ENCODE data around the gene UROS. TPM values are rescaled to one million over a fixed set of nuclear protein-coding genes. Genes with fewer than 3 reads are reported as not detected.

Gene UROS
- total RNA-seq = 10 to 100 TPM; 18.5 to 39.6 (median 28.6) TPM
- 10 to 100 TPM; 23.7 to 82.5 TPM for polyA plus RNA-seq
- long read RNA-seq, donor 1, transcript UROS-204 (10 exons, 1,342 nt) = major isoform, 82 of 128 reads
- long read RNA-seq, donor 1, partial matches to known transcripts = 3 of 128 reads
- long read RNA-seq, donor 1, other reads (novel, unspliced or antisense) = 43 of 128 reads
- long read RNA-seq, donor 2, transcript UROS-202 (7 exons, 1,556 nt) = minor isoform, 6 of 283 reads
- long read RNA-seq, donor 2, transcript UROS-204 (10 exons, 1,342 nt) = major isoform, 21 of 283 reads
- long read RNA-seq, donor 2, partial matches to known transcripts = 112 of 283 reads
- long read RNA-seq, donor 2, other reads (novel, unspliced or antisense) = 140 of 283 reads
- long read RNA-seq, donor 3, transcript UROS-204 (10 exons, 1,342 nt) = major isoform, 42 of 59 reads
- long read RNA-seq, donor 3, partial matches to known transcripts = 1 of 59 reads
- long read RNA-seq, donor 3, other reads (novel, unspliced or antisense) = 16 of 59 reads

DNA sequence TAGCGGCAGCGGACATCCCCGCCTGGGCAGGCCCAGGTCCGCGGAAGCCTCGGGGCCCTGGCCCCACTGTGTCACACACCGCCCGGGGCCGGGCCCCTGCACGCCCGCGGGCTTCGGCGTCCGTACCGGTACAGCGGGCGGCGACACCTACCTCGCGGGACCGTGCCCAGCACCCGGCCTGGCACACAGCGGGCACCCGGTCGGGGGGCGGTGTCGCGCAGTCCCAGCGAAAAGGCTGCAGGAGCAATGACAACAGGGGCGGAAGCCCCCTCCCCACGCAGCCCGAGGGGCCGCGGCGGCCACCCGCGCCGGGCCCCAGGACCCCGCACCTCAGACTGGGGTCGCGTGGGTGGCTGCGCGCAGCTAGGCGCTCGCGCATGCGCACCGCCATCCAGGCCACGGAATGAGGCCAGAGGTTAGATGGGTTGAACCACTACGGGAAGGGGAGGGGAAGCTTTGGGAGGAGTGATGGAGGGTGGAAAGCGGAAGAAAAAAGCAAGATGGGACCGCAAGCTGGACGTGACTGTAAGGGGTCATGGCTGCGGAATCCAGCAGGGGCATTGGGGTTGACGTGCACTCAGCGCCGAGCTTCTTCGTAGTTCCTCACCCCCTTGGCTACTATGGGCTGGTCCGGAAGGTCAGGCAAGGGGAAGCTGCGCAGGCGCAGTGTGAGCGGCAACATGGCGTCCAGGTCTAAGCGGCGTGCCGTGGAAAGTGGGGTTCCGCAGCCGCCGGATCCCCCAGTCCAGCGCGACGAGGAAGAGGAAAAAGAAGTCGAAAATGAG is at the start of gene UROS, which contains the start of gene BCCIP:
Gene UROS (minus strand): TSS at position 381 of the 785 bp plus-strand sequence. CDS start 6,759 bp downstream, outside the sequence.
Gene BCCIP (plus strand): TSS at position 669 of the 785 bp plus-strand sequence. CDS start 12 bp downstream, at position 681.
- Histone ChIP-seq H3K27me3 (no peaks in the 10 kb centered on the region), H3K27ac (peak within 1 kb of the TSS; percentile 61 to 76), H3K4me3 (peak within 1 kb of the TSS; percentile 89), H3K36me3 (no peaks in the 10 kb centered on the region), H3K4me1 (ENCODE audit: insufficient read depth) (peaks cover 12% of the 10 kb centered on the region), H3K9me3 (no peaks in the 10 kb centered on the region)
- TF ChIP-seq EP300 (IDR thresholded peaks at IDR 0.05) (no peak), POLR2A (IDR thresholded peaks at IDR 0.05) (peak; percentile 49)
- TF ChIP-seq, protein P1, sequence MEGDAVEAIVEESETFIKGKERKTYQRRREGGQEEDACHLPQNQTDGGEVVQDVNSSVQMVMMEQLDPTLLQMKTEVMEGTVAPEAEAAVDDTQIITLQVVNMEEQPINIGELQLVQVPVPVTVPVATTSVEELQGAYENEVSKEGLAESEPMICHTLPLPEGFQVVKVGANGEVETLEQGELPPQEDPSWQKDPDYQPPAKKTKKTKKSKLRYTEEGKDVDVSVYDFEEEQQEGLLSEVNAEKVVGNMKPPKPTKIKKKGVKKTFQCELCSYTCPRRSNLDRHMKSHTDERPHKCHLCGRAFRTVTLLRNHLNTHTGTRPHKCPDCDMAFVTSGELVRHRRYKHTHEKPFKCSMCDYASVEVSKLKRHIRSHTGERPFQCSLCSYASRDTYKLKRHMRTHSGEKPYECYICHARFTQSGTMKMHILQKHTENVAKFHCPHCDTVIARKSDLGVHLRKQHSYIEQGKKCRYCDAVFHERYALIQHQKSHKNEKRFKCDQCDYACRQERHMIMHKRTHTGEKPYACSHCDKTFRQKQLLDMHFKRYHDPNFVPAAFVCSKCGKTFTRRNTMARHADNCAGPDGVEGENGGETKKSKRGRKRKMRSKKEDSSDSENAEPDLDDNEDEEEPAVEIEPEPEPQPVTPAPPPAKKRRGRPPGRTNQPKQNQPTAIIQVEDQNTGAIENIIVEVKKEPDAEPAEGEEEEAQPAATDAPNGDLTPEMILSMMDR (IDR thresholded peaks at IDR 0.05) = peak in 1 of 3 donors; percentile 37
- intact Hi-C loops (cut with DNase I) = no loop called here
- DNase-seq = peak; percentile 90 to 94 (median 92)
- WGBS, 3 donors = 0 to 1% (median 0%) methylated on average over 49 to 74 of the region's 74 CpGs

DNA sequence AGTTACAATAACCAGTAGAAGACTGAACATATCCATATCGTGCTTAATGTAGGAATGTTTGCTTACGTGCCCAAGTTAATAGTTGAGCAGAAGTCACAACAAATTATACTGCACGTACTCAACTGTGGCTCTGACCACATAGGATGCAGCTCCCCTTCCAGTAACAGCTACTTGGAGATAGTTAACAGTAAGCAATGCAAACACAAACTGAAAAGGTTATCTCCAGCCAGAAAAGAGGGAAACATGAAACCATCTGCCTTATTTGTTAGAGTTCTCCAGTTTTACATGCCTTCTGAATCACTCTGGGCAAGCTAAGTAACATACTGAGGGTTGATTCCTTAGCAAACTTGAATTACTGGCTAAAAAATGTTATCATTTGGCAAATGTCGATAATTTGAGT is 48.3 kb upstream of the UROS start:
- Histone ChIP-seq H3K4me3 (no peak overlapping the region), H3K27me3 (no peaks in the 10 kb centered on the region), H3K36me3 (no peaks in the 10 kb centered on the region), H3K9me3 (no peaks in the 10 kb centered on the region), H3K27ac (no peak overlapping the region), H3K4me1 (ENCODE audit: insufficient read depth) (peaks cover 5% of the 10 kb centered on the region)
- DNase-seq = no peak
- TF ChIP-seq POLR2A (IDR thresholded peaks at IDR 0.05) = no peak
- intact Hi-C loops (cut with DNase I) = no loop called here
- 14 to 39% (median 21%) methylated on average over 4 of the region's 4 CpGs for WGBS, 3 donors

DNA sequence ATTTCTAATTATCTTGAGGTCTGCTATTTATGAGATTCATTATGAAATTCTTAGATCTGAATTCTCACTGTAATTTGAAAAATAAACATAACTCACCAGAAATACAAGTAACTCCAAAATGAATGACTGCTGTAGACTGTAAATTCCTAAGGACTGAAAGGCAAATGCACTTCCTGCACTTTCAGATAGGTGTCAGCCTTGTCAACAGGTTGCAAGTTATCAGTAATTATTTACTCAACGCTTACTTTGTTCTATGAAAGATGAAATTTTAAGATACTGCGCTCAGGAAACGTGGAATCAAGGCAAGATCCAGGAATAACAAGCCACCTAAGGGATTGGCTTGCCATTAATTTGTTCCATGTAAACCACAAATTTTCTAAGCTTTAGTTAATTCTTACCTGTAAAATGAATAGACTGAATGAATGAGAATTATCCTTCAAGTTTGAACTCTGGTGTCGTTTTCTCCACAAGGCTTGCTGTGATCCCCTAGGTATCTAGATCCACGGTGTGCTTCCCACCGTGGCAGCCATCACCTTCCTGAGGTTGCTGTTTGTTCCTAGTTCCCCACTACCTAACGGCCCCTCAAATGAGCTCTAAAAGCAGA is 45.4 kb upstream of the UROS start:
- Histone ChIP-seq H3K27ac (no peak overlapping the region), H3K36me3 (no peaks in the 10 kb centered on the region), H3K27me3 (no peaks in the 10 kb centered on the region), H3K9me3 (no peaks in the 10 kb centered on the region), H3K4me3 (no peak overlapping the region), H3K4me1 (ENCODE audit: insufficient read depth) (peaks cover 5% of the 10 kb centered on the region)
- 63 to 69% (median 65%) methylated on average over 7 of the region's 7 CpGs for WGBS, 3 donors
- TF ChIP-seq, protein P1 (IDR thresholded peaks at IDR 0.05) = peak; percentile 56 to 69 (median 69)
- TF ChIP-seq EP300 (IDR thresholded peaks at IDR 0.05) = no peak
- no peak for DNase-seq
- intact Hi-C loops (cut with DNase I) = no loop called here

DNA sequence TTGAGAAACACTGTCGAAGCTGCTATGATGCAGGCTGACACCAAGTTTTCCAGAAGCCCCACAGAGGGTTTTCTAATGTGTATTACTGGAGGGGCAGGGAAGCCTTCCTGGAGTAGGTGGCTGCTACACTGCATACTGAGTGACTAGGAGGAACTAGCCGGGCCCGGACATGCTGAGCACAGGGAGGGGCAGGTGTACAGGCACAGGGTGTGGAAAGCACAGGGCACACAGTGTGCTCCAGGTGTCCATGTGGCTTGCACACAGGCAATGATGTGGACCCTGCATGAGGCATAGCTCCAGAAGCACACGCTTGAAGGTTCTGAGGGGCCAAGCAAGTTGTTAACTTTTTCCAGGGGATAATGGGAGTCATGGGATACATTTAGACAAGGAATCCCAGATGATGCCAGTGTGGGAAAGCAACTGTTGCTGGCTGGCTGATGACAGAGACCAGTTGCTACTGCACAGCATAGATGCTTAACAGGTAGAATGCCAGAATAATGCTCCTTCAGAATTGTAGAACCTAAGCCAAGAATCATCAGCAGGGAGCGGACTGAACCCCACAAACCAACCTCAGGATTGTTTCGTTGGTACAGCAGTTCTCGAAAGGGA is 43.5 kb upstream of the UROS start:
- no peaks in the 10 kb centered on the region for H3K27me3 ChIP-seq
- no peak overlapping the region for H3K4me3 ChIP-seq
- H3K36me3 ChIP-seq = no peaks in the 10 kb centered on the region
- no peak overlapping the region for H3K27ac ChIP-seq
- no peak for DNase-seq
- no peak for TF ChIP-seq POLR2A (IDR thresholded peaks at IDR 0.05)
- TF ChIP-seq EP300 (IDR thresholded peaks at IDR 0.05) = no peak
- TF ChIP-seq, protein P1 (IDR thresholded peaks at IDR 0.05) = no peak
- intact Hi-C loops (cut with DNase I) = no loop called here
- WGBS, 3 donors = 93 to 95% (median 94%) methylated on average over 7 of the region's 7 CpGs
- H3K4me1 ChIP-seq (ENCODE audit: insufficient read depth) = peaks cover 3% of the 10 kb centered on the region
- no peaks in the 10 kb centered on the region for H3K9me3 ChIP-seq
